ENCODE results near the gene ZNF438. TPM values are rescaled to one million over a fixed set of nuclear protein-coding genes. Genes with fewer than 3 reads are reported as not detected.

The ZNF438 gene
- total and polyA plus RNA-seq, 2 of the 8 experiments (the other 6 are each of a cell fraction or from before 2014, with no cell fraction given) = 0.95 to 1.7 TPM

DNA sequence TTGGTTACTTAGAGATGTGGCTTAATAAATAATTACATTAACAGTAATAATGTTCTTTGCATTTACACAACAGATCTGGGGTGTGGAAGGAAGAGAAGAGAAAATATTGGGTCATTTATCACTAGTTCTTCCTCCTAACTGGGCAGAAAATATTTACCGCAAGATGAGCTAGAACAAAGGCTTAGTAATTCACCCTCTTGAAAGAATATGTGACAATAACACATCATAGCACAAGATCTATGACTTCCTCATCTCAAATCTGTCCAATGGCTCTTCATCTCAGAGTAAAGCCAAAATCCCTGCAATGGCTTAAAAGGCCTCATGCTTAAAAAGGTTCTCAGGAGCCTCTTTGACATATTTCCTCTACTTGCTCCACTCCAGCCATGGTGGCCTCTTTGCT lies 178.6 kb downstream of the ZNF438 start:
- Histone ChIP-seq H3K4me1 (replicated peaks in 1 of 4; ENCODE audit: control insufficient read depth in 3 of 4, insufficient read depth in 4 of 4, low read length in 3 of 4) (peaks cover 0 to 4% (median 3%) of the 10 kb centered on the region in 4 experiments; a peak in 3 of 7 replicates), H4K8ac (ENCODE audit: extremely low read depth, insufficient read depth, low read length) (no peak overlapping the region), H2BK12ac (ENCODE audit: low read depth, low read length) (no peak overlapping the region), H2BK5ac (ENCODE audit: low read depth, low read length) (no peak overlapping the region), H2AFZ (ENCODE audit: low read length) (no peak overlapping the region), H4K20me1 (replicated peaks in 1 of 2; ENCODE audit: control insufficient read depth in 1 of 2, insufficient read depth in 2 of 2, low read length in 2 of 2) (no peaks in the 10 kb centered on the region), H4K91ac (replicated peaks; ENCODE audit: insufficient read length, low read length) (no peak overlapping the region), H2BK20ac (ENCODE audit: low read length) (no peak overlapping the region), H3K18ac (ENCODE audit: extremely low read depth, low read length) (no peak overlapping the region), H3K27me3 (replicated peaks in 1 of 4; ENCODE audit: control insufficient read depth in 3 of 4, extremely low read depth in 1 of 4, insufficient read depth in 3 of 4, low read length in 3 of 4) (no peaks in the 10 kb centered on the region), H3K56ac (replicated peaks; ENCODE audit: insufficient read length, low read depth, low read length) (no peak overlapping the region), H3K4ac (replicated peaks; ENCODE audit: insufficient read length, low read depth, low read length) (no peak overlapping the region), H4K5ac (ENCODE audit: insufficient read length, low read depth, low read length) (no peak overlapping the region), H3K27ac (ENCODE audit: low read depth, low read length) (no peak overlapping the region), H3K14ac (ENCODE audit: insufficient read length) (no peak overlapping the region), H2BK120ac (replicated peaks; ENCODE audit: low read depth, low read length) (no peak overlapping the region), H3K9me3 (ENCODE audit: insufficient read depth in 2 of 2, low read depth in 1 of 2, low read length in 1 of 2) (no peaks in the 10 kb centered on the region), H3K79me2 (ENCODE audit: control insufficient read depth in 1 of 2, insufficient read depth in 2 of 2, low read length in 2 of 2) (no peaks in the 10 kb centered on the region), H3K23me2 (ENCODE audit: low read depth, low read length) (no peaks in the 10 kb centered on the region), H3K79me1 (ENCODE audit: low read depth, low read length) (no peaks in the 10 kb centered on the region), H3K9ac (replicated peaks in 1 of 4; ENCODE audit: extremely low read depth in 1 of 4, low read depth in 3 of 4, low read length in 3 of 4) (no peak overlapping the region), H3K4me2 (ENCODE audit: insufficient read depth in 1 of 2, low read depth in 2 of 2, low read length in 2 of 2) (no peak overlapping the region), H3K23ac (ENCODE audit: insufficient read length) (no peak overlapping the region), H2BK15ac (ENCODE audit: low read length) (no peak overlapping the region), H2AK5ac (ENCODE audit: low read depth, low read length) (no peak overlapping the region), H3K36me3 (ENCODE audit: control insufficient read depth in 2 of 4, insufficient read depth in 4 of 4, low read length in 3 of 4) (no peaks in the 10 kb centered on the region), H3K4me3 (ENCODE audit: extremely low read depth in 1 of 4, insufficient read depth in 2 of 4, low read depth in 3 of 4, low read length in 4 of 4) (no peak overlapping the region)
- WGBS, 2 experiments (ENCODE audit: extremely low coverage in 1 of 2, insufficient coverage in 1 of 2, insufficient read length in 1 of 2, insufficient replicate concordance in 2 of 2, low coverage in 1 of 2, low lambda C conversion rate in 2 of 2, missing lambda C conversion rate in 1 of 2) = 85% methylated on average over 1 of the region's 1 CpG; no CpG with 5 or more reads in 1 of the 2 experiments
- CTCF ChIA-PET (ENCODE audit: partially characterized antibody) = interaction anchor here (1.3 kb wide), 1 partner anchor 336 kb away, joined by 3 read pairs; no protein-coding TSS in a partner anchor
- no peak for FAIRE-seq
- POLR2A ChIA-PET (ENCODE audit: partially characterized antibody) = no interaction called here
- DNase-seq (ENCODE audit: low read depth in 1 of 2, low spot score in 2 of 2) = no peak
- no peak for TF ChIP-seq POLR2AphosphoS5 (IDR thresholded peaks at IDR 0.05; ENCODE audit: low read depth, low read length)
- no peak for TF ChIP-seq YY1 (IDR thresholded peaks at IDR 0.05; ENCODE audit: low read depth, low read length)
- TF ChIP-seq BACH1 (IDR thresholded peaks at IDR 0.05; ENCODE audit: low read length) = no peak
- no peak for TF ChIP-seq CBX5 (IDR thresholded peaks at IDR 0.05; ENCODE audit: low read depth, low read length)
- TF ChIP-seq, protein P1, sequence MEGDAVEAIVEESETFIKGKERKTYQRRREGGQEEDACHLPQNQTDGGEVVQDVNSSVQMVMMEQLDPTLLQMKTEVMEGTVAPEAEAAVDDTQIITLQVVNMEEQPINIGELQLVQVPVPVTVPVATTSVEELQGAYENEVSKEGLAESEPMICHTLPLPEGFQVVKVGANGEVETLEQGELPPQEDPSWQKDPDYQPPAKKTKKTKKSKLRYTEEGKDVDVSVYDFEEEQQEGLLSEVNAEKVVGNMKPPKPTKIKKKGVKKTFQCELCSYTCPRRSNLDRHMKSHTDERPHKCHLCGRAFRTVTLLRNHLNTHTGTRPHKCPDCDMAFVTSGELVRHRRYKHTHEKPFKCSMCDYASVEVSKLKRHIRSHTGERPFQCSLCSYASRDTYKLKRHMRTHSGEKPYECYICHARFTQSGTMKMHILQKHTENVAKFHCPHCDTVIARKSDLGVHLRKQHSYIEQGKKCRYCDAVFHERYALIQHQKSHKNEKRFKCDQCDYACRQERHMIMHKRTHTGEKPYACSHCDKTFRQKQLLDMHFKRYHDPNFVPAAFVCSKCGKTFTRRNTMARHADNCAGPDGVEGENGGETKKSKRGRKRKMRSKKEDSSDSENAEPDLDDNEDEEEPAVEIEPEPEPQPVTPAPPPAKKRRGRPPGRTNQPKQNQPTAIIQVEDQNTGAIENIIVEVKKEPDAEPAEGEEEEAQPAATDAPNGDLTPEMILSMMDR (IDR thresholded peaks at IDR 0.05; ENCODE audit: control extremely low read depth in 1 of 3, insufficient read depth in 1 of 3, low read depth in 1 of 3, low read length in 3 of 3) = no peak
- no peak for TF ChIP-seq SP2 (IDR thresholded peaks at IDR 0.05; ENCODE audit: low read length)
- TF ChIP-seq, protein P2, sequence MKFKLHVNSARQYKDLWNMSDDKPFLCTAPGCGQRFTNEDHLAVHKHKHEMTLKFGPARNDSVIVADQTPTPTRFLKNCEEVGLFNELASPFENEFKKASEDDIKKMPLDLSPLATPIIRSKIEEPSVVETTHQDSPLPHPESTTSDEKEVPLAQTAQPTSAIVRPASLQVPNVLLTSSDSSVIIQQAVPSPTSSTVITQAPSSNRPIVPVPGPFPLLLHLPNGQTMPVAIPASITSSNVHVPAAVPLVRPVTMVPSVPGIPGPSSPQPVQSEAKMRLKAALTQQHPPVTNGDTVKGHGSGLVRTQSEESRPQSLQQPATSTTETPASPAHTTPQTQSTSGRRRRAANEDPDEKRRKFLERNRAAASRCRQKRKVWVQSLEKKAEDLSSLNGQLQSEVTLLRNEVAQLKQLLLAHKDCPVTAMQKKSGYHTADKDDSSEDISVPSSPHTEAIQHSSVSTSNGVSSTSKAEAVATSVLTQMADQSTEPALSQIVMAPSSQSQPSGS (IDR thresholded peaks at IDR 0.05; ENCODE audit: low read length) = no peak
- no peak for TF ChIP-seq TAF7 (optimal IDR thresholded peaks at IDR 0.05; ENCODE audit: borderline replicate concordance, low read depth, low read length)
- TF ChIP-seq NRF1 (IDR thresholded peaks at IDR 0.05; ENCODE audit: low read depth, low read length) = no peak
- no peak for TF ChIP-seq CEBPB (IDR thresholded peaks at IDR 0.05; ENCODE audit: low read depth, low read length)
- TF ChIP-seq CHD2 (IDR thresholded peaks at IDR 0.05; ENCODE audit: low read length) = no peak
